ENCODE data around the gene FBN1.

FBN1 gene

GRCh38 chr15:48596415-48596814, 49.1 kb downstream of the FBN1 start:
- no peaks in the 10 kb centered on the region for H3K4me1 Mint-ChIP-seq
- no peak for DNase-seq
- no peak overlapping the region for H3K27ac Mint-ChIP-seq
- no peaks in the 10 kb centered on the region for H3K9me3 Mint-ChIP-seq
- peaks cover 6% of the 10 kb centered on the region for H3K36me3 Mint-ChIP-seq (ENCODE audit: low read depth)
- no peaks in the 10 kb centered on the region for H3K27me3 Mint-ChIP-seq (ENCODE audit: low read depth, poor library complexity)
- no peak overlapping the region for H3K4me3 Mint-ChIP-seq
- no peak for TF ChIP-seq CTCF (IDR thresholded peaks at IDR 0.05)

GRCh38 chr15:48595981-48596380, 49.5 kb downstream of the FBN1 start:
- H3K27ac Mint-ChIP-seq, result no peak overlapping the region
- no peaks in the 10 kb centered on the region for H3K4me1 Mint-ChIP-seq
- DNase-seq, result no peak
- no peak for TF ChIP-seq CTCF (IDR thresholded peaks at IDR 0.05)
- peaks cover 6% of the 10 kb centered on the region for H3K36me3 Mint-ChIP-seq (ENCODE audit: low read depth)
- H3K27me3 Mint-ChIP-seq (ENCODE audit: low read depth, poor library complexity), result no peaks in the 10 kb centered on the region
- no peak overlapping the region for H3K4me3 Mint-ChIP-seq
- no peaks in the 10 kb centered on the region for H3K9me3 Mint-ChIP-seq

GRCh38 chr15:48592933-48593332, 52.6 kb downstream of the FBN1 start:
- TF ChIP-seq CTCF (IDR thresholded peaks at IDR 0.05), result no peak
- Mint-ChIP-seq H3K4me3 (no peak overlapping the region), H3K27ac (no peak overlapping the region), H3K27me3 (ENCODE audit: low read depth, poor library complexity) (no peaks in the 10 kb centered on the region), H3K9me3 (no peaks in the 10 kb centered on the region), H3K4me1 (no peaks in the 10 kb centered on the region), H3K36me3 (ENCODE audit: low read depth) (no peaks in the 10 kb centered on the region)
- DNase-seq, result no peak

GRCh38 chr15:48592221-48592731, 53.2 kb downstream of the FBN1 start:
- Mint-ChIP-seq H3K9me3 (no peaks in the 10 kb centered on the region), H3K4me1 (no peaks in the 10 kb centered on the region), H3K4me3 (no peak overlapping the region), H3K36me3 (ENCODE audit: low read depth) (no peaks in the 10 kb centered on the region), H3K27me3 (ENCODE audit: low read depth, poor library complexity) (no peaks in the 10 kb centered on the region), H3K27ac (no peak overlapping the region)
- TF ChIP-seq CTCF (IDR thresholded peaks at IDR 0.05), result no peak
- DNase-seq, result no peak

- Mint-ChIP-seq H3K4me1 (no peaks in the 10 kb centered on the region), H3K27ac (no peak overlapping the region), H3K4me3 (no peak overlapping the region), H3K27me3 (ENCODE audit: low read depth, poor library complexity) (no peaks in the 10 kb centered on the region), H3K36me3 (ENCODE audit: low read depth) (no peaks in the 10 kb centered on the region), H3K9me3 (no peaks in the 10 kb centered on the region)
- no peak for DNase-seq
- TF ChIP-seq CTCF (IDR thresholded peaks at IDR 0.05), result no peak
Measured at GRCh38 chr15:48590723-48591122, 54.8 kb downstream of the FBN1 start.

GRCh38 chr15:48584812-48585563, 60.5 kb downstream of the FBN1 start:
- DNase-seq, result no peak
- Mint-ChIP-seq H3K27me3 (ENCODE audit: low read depth, poor library complexity) (no peaks in the 10 kb centered on the region), H3K27ac (no peak overlapping the region), H3K4me3 (no peak overlapping the region), H3K36me3 (ENCODE audit: low read depth) (no peaks in the 10 kb centered on the region), H3K4me1 (peaks cover 10% of the 10 kb centered on the region), H3K9me3 (no peaks in the 10 kb centered on the region)
- TF ChIP-seq CTCF (IDR thresholded peaks at IDR 0.05), result no peak
